ENCODE results near the gene DSTN.
"Not testable (repeated sequence)": the region's sequence is repeated elsewhere in the genome, so short reads cannot be mapped to it uniquely, and the experiment has no call there.

Gene DSTN

DNA sequence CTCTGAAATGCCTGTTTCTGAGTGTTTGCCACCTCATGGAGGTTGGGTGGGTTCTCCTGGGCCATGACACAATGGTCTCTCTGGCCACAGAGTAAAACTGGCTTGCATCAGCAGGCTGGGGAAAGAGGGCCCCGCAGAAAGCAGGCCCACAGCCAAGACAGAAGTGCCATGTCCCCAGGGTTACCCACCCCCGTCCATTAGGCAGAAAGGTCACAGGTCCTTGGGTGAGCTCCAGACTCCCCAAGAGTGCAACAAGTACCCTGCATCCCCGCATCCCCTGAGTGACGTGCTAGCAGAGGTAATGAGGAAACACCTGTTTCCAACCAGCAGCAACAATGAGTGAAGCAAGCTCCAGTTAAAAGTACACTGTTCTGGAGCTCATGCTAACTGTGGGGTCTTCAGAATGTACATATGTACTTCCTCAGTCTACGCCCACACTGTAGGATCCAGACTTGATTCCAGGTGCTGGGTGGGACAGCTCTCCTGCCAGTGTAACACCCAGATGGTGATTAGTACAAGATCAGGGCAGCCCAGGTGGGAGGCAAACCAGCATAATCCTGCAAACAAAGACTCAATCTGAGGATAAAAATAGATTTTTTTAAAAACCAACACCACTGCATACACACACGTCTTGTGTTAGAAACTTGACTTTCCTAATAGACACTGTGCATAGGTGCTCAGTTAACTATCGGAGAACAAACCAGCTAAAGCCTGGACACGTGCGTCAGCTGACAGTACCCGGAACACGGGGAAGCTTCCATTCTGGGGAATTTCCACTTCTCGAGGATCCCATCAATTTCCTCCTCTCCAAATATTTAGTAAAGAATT lies 80.6 kb downstream of the DSTN start:
- DNase-seq (ENCODE audit: low read depth, low spot score): no peak

DNA sequence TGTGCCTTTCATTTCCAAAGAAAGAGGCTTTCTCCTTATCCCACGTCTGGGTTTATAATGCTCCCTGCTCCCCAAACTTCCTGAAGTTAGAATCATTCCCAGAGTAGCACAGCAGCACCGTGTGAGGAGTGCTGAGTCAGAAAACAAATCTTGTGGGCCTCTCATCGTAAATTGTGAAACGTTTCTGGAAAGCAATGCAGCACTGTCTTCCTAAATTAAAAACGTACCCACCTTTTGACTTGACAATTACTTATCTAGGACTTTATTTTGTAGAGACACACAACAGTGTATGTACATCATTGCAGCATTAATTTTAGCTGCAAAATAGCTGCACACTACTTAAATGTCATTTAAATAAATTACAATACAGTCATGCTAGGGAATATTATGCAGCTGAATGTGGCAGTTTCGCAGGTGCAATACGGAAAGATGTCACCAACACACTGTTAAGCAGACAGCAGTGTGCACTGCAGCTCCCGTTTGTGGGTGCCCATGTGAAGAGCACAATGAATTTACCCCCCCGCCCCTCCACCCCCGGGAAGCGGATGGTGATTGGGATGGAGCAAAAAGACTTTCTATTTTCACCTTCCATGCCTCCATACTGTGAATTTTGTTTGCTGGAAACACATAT lies 81.4 kb downstream of the DSTN start:
- DNase-seq (ENCODE audit: low read depth, low spot score): no peak

DNA sequence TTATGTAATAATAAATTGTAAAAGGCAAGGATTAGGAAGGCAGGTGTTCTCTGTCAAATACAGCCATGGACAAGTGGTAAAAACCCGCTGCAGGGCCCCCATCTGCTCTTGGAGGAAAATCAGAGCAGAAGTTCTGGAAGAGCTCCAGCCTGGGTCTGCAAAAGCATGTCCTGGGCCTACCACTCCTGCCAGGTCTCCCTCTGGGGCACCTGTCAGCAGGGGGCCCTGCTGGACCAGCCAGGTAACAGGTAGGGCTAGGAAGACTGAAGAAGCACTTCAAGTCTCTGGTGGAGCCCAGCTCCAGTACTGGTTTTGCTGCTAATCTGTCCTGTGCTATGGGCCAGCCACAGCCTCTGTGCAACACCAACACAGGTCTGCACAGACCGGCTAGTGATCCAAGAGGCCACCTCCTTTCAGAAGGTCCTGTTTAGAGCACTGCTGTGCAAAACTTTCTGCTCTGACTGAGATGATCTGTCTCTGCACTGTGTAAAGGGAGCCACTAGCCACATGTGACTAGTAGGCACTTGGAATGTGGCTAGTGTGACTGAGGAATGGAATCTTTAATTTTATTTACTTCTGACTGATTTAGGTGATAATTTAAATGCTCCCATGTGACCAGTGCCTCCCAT lies 82.0 kb downstream of the DSTN start:
- no peak for DNase-seq (ENCODE audit: low read depth, low spot score)

DNA sequence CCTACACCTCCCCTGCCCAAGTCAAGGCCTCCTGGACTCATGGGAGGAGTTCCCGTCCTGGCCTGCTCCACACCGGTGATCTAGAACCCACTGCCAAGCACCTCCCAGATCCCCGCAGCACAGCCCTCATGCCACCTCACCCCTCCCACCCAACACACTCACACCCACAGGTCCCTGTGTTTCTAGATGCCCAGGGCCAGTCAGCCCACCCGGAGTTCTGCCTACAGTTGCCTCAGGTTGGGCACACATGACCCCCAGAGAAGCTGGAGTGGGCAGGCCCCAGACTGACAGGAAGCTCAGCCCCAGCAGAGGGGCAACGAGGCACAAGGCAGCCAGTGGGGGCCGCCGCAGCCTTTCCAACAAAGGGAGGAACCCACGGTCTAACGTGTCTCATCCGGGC lies 82.5 kb downstream of the DSTN start:
- DNase-seq (ENCODE audit: low read depth, low spot score): no peak

DNA sequence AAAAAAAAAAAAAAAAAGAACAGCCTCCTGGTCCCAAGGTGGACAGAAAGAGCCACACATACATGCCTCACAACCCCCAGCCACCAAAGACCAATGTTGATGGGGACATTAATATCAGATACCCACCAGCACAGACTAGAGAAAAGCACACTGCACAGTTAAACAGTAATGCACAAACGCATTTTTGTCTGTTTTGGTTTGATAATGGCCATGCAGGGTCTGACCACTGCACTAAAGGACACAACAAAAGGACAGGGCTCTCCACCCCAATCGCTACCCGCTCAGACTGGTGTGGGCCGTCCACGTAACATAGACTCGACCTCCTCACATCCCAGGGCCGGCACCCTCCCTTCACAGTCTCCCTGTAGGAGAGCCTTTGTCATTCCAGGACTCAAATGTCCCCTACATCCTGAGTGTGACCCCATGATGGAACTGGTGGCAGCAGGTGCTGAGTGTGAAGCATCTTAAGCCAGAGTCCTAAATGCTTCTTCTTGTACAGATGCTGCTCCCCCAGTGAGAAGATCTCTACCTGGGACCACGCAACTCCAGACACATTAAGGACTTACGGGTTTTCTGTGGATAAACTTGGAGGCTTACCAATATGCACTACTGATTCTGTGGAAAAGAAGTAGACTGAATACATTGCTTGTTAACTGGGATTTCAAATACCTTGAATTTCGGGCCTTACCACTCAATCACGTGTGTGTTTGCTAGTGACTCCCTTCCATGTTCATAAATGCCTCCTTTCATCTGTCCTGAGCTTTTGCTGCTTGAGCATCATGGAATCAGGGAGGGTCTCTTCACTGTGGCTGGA lies 84.2 kb downstream of the DSTN start:
- no peak for DNase-seq (ENCODE audit: low read depth, low spot score)

DNA sequence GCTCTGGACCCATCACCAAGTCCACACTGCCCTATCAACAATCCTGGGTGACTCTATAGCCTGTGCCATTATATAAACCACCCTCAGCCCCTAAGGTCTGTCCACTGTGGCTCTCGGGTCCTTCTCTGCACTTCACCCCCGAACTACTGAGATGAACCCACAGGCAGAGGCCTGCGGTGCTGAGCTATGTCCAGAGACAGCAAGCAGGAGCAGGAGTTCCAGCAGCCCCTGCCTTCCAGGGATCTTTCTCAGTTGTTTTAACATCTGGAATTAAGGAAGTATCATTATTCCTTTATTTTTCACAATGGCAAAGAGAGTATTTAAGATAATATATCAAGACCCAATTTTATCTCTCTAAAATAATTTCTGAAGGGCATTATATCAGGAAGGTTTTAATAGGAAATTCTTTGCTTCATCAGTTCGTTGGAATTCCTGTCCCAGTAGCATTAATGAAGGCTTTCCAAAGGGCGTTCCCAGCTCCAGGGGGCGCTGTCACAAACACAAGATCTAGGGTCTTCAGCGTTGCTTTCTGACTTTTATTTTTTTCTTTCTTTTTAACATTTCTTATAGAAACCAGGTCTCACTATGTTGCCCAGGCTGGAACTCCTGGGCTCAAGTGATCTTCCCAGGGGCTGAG lies 84.9 kb downstream of the DSTN start:
- DNase-seq (ENCODE audit: low read depth, low spot score): peak; percentile 66

DNA sequence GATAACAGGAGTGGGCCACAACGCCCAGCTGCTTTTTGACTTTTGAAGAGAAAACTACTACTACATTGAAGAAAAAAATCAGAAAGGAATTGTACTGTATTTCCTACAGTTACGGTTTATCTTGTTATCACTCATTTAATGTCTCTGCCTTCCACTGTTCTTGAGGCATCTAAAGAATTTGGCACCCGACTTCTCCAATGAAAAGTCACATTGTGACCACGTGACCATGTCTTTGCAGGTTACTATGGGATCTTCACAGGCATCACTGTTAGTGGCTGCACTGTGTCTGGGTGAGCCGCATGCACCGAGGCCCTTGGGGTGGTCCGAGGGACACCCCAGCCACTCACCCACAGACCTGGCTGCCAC lies 85.4 kb downstream of the DSTN start:
- DNase-seq (ENCODE audit: low read depth, low spot score): peak; percentile 53

DNA sequence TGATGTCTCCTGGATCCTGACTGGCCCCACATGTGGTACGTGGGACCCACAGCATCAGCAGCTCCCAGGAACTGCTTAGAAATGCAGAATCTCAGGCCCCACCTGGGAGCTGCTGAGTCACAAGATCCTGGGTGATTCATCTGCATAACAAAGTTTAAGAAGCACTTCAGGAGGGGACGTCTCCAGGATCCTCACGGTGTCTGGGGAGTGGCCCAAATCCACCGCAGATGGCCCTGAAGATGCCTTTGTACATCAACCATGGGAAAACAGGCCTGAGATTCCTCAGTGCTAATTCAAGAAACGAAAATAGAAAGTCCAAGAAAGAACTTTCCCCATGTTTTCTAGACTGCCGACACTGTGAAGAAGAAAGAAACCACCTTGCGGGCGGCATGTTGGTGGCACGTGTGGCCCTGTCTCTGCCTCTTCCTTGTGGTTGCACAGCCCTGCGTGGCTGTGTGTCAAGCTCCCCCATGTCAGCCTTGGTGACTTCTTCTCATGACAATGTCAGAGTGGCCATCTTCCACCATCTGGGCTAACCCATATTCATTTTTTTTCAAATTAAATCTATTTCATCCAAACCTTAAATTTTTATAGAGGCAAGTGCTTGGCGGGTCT lies 86.1 kb downstream of the DSTN start:
- peak; percentile 51 for DNase-seq (ENCODE audit: low read depth, low spot score)

DNA sequence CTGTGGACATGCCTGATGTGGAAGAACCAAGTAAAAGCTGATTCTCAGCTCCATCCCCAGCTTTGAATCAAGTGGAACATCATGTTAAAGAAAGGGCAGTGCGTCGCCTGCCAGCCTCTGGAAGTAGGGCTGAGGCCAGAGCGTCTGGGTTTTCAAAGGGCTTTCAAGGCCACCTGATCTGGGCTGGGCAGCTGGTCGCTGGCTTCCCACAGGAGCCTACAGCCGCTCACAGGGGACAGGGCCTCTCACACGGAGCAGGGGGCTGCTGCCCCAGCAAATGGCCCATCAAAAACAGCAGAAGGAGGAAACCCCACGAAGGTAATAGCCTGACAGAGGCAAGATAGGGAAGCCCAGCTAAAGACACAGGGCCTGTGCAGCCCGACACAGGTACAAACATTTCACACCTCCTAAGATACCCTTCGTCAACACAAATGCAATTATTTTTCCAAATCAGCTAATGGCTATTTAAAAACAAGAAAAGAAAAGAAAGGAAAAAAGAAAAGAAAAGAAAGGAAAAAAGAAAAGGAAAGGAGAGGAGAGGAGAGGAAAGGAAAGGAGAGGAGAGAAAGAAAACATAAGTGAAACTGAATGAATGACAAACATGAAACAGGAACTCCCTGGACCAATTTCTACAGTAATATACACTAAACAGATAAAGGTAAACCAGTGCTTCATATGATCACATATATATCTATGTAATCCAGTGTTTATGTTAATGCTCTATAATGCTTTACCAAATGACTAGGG lies 87.4 kb downstream of the DSTN start:
- DNase-seq (ENCODE audit: low read depth, low spot score): no peak

DNA sequence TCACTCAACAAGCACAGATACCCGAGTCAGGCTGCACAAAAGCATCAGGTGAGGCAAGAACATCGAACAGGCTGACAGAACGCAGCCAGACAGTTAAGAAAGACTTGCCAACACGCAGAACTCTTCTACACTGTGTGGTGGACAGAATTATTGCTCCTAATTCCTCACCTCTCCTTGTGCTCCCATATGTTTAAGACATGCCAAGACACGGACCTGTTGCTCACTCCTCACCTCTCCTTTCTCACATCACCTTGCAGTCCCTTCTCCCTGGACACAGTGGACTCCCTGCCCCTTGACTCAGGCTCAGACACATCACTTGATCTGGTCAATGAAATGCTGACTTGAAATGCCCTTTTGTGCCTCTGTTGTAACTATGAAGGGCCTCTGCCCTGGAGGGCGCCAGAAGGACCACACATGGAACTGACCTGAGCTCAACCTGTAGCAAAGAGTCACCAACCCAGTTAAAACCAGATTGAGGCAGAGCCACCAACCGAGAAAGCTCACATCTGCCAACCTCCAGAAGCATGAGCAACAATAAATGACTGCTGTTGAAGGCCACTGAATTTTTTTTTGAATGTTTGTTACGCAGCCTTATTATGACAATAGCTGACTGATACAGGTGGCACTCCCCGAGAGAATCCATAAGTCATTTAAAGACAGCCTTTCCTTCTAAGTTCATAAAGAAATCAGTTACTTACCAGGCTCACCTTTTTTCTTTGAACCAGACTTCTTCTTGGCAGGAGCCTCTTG lies 88.2 kb downstream of the DSTN start:
- no peak for DNase-seq (ENCODE audit: low read depth, low spot score)

DNA sequence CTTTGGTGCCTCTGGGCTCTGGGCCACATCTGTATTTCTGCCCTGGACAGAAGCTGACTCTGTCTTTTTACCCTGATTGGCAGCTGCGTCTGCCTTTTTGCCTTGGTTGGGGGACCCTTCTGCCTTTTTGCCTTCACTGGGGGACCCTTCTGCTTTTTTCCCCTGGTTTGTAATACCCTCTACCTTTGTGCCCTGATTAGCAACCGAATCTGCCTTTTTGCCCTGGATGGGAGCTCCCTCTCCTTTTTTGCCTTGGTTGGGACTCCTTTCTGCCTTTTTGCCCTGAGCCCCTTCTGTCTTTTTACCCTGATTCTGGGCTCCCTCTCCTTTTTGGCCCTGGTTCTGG lies 88.7 kb downstream of the DSTN start:
- no peak for DNase-seq (ENCODE audit: low read depth, low spot score)

DNA sequence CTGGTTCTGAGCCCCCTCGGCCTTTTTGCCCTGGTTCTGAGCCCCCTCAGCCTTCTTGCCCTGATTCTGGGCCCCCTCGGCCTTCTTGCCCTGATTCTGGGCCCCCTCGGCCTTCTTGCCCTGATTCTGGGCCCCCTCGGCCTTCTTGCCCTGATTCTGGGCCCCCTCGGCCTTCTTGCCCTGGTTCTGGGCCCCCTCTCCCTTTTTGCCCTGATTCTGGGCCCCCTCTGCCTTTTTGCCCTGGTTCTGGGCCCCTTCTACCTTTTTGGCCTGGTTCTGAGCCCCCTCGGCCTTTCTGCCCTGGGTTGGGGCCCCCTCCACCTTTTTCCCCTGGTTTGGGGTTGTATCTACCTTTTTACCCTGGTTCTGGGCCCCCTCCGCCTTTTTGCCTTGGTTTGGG lies 89.5 kb downstream of the DSTN start:
- not testable (repeated sequence) for DNase-seq (ENCODE audit: low read depth, low spot score)

Data from ELF-1 (cell line).